CD4-positive, alpha-beta T cell treated with Interleukin-4 for 1 hour (primary cell): ENCODE data around the gene P3H4.
"Not testable (repeated sequence)": the region's sequence is repeated elsewhere in the genome, so short reads cannot be mapped to it uniquely, and the experiment has no call there.

Experiments used
- DNase-seq, 2 donors: peaks; one replicate each; pipeline ENCODE4 v3.0.0-alpha.2; 2020 to 2022

Gene P3H4

GRCh38 chr17:41811549-41812380, at the start of gene P3H4:
TSS of gene P3H4 (minus strand) at chr17:41811949. CDS start at chr17:41811915, 34 bp downstream.
- peak; percentile 71 to 76 for DNase-seq

- DNase-seq: no peak
Observed at GRCh38 chr17:41860254-41860931, 48.6 kb upstream of the P3H4 start.

GRCh38 chr17:41851382-41851781, 39.6 kb upstream of the P3H4 start:
- DNase-seq: not testable (repeated sequence)

GRCh38 chr17:41849251-41849990, 37.7 kb upstream of the P3H4 start:
- no peak for DNase-seq

GRCh38 chr17:41848788-41849187, 37.0 kb upstream of the P3H4 start:
- no peak for DNase-seq

- DNase-seq: no peak
Observed at GRCh38 chr17:41844971-41845370, 33.2 kb upstream of the P3H4 start.

- DNase-seq: not testable (repeated sequence)
Observed at GRCh38 chr17:41840781-41841180, 29.0 kb upstream of the P3H4 start.

GRCh38 chr17:41839448-41839847, 27.7 kb upstream of the P3H4 start:
- DNase-seq: not testable (repeated sequence)

GRCh38 chr17:41837761-41838538, 26.2 kb upstream of the P3H4 start, which contains the start of gene KLHL10:
TSS of gene KLHL10 (plus strand) at chr17:41837825. CDS start at chr17:41837933, 108 bp downstream.
- no peak for DNase-seq

- no peak for DNase-seq
Observed at GRCh38 chr17:41836550-41837196, 24.9 kb upstream of the P3H4 start.

GRCh38 chr17:41835800-41836549, 24.2 kb upstream of the P3H4 start, which contains the start of gene NT5C3B:
TSS of gene NT5C3B (minus strand) at chr17:41836232. CDS start at chr17:41836193, 39 bp downstream.
- DNase-seq: peak; percentile 36 to 41

GRCh38 chr17:41835214-41835799, 23.6 kb upstream of the P3H4 start:
- no peak for DNase-seq

- not testable (repeated sequence) for DNase-seq
Observed at GRCh38 chr17:41829961-41830360, 18.2 kb upstream of the P3H4 start.

GRCh38 chr17:41825175-41825845, 13.6 kb upstream of the P3H4 start:
- DNase-seq: no peak

- DNase-seq: no peak
Observed at GRCh38 chr17:41824086-41824485, 12.3 kb upstream of the P3H4 start.

- DNase-seq: no peak
Observed at GRCh38 chr17:41823580-41823979, 11.8 kb upstream of the P3H4 start.

GRCh38 chr17:41823141-41823524, 11.4 kb upstream of the P3H4 start:
- DNase-seq: no peak

GRCh38 chr17:41822216-41823140, 10.7 kb upstream of the P3H4 start:
- DNase-seq: no peak

- DNase-seq: no peak
Observed at GRCh38 chr17:41821776-41822175, 10.0 kb upstream of the P3H4 start.
